HG03095 (cell line): ENCODE results near the gene DBR1.

Source experiments
- ATAC-seq: cut with Tn5 transposase; IDR thresholded peaks from one replicate; pipeline ENCODE4 v1.9.1; 2021; ENCODE audit warnings: moderate library complexity; ENCODE audit not compliant: unreplicated experiment

Gene DBR1

GRCh38 chr3:138125548-138126221 is 49.0 kb downstream of the DBR1 start:
- no peak for ATAC-seq

GRCh38 chr3:138124706-138125355 is 49.9 kb downstream of the DBR1 start:
- no peak for ATAC-seq

- ATAC-seq, result no peak
These were observed 50.5 kb downstream of the DBR1 start for GRCh38 chr3:138124188-138124587.

- no peak for ATAC-seq
These were observed 55.3 kb downstream of the DBR1 start for GRCh38 chr3:138119423-138119766.

GRCh38 chr3:138118612-138119422 is 55.9 kb downstream of the DBR1 start:
- ATAC-seq, result peak; percentile 65

GRCh38 chr3:138114988-138115971 is 59.4 kb downstream of the DBR1 start, which contains the start of gene DZIP1L:
Gene DZIP1L, minus strand, starts transcription at chr3:138115608. Its CDS starts 11,637 bp downstream, at chr3:138103971.
- peak; percentile 79 for ATAC-seq

- no peak for ATAC-seq
These were observed 60.2 kb downstream of the DBR1 start for GRCh38 chr3:138114431-138114918.

- no peak for ATAC-seq
These were observed 61.4 kb downstream of the DBR1 start for GRCh38 chr3:138113326-138113725.

- no peak for ATAC-seq
These were observed 62.4 kb downstream of the DBR1 start for GRCh38 chr3:138112362-138112761.
